Measurements from ENCODE around the gene SND1. TPM values are rescaled to one million over a fixed set of nuclear protein-coding genes. Genes with fewer than 3 reads are reported as not detected.
"Not testable (repeated sequence)": the region's sequence is repeated elsewhere in the genome, so short reads cannot be mapped to it uniquely, and the experiment has no call there.

Gene SND1
- total and polyA plus RNA-seq, 5 experiments from 2014 or later, result 80.1 to 105 (median 86.0) TPM

GRCh38 chr7:127948312-127948711 is 296.3 kb downstream of the SND1 start:
- H3K27ac Mint-ChIP-seq, result no peak overlapping the region
- POLR2A ChIA-PET, result no interaction called here
- peaks cover 0 to 33% (median 13%) of the 10 kb centered on the region in 3 donors for H3K36me3 Mint-ChIP-seq
- H3K27me3 Mint-ChIP-seq, result no peaks in the 10 kb centered on the region
- no peak for ATAC-seq
- peaks cover 7 to 11% (median 9%) of the 10 kb centered on the region in 4 donors for H3K4me1 Mint-ChIP-seq
- DNase-seq, result no peak
- no peaks in the 10 kb centered on the region for H3K9me3 Mint-ChIP-seq
- H3K4me3 Mint-ChIP-seq, result no peak overlapping the region

GRCh38 chr7:127948930-127949329 is 296.9 kb downstream of the SND1 start:
- DNase-seq (no peak), ATAC-seq (no peak)
- no peaks in the 10 kb centered on the region for H3K27me3 Mint-ChIP-seq
- H3K9me3 Mint-ChIP-seq, result no peaks in the 10 kb centered on the region
- POLR2A ChIA-PET, result no interaction called here
- peaks cover 0 to 28% (median 12%) of the 10 kb centered on the region in 3 donors for H3K36me3 Mint-ChIP-seq
- no peak overlapping the region for H3K4me3 Mint-ChIP-seq
- no peak overlapping the region for H3K27ac Mint-ChIP-seq
- H3K4me1 Mint-ChIP-seq, result peaks cover 9 to 11% (median 10%) of the 10 kb centered on the region in 4 donors

DNA sequence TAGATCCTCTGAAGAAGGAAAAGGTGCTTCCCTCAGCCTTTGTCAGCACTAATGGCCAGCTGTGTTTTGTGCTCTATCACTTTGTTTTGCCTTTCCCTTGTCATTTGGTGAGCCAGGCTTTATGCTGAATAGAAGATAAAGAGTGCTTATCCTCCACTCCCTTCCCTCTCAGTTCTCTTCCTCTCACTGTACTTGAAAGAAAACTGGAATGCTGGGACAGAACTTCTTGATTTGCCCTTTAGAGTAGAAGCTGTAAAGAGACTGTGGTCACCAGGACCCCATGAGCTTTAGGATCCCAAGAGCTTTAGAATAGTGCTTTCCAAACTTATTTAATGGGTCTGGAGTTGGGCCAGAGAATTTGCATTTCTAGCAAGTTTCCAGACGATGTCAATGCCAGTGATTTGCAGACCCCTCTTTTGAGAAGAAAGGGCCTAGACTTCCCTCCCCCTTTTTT is 297.8 kb downstream of the SND1 start:
- POLR2A ChIA-PET, result no interaction called here
- no peak for DNase-seq
- ATAC-seq, result no peak
- Mint-ChIP-seq H3K27me3 (no peaks in the 10 kb centered on the region), H3K36me3 (peaks cover 0 to 28% (median 12%) of the 10 kb centered on the region in 3 donors), H3K27ac (peak overlapping the region in 1 of 10 donors; percentile 54), H3K4me1 (peaks cover 6 to 11% (median 10%) of the 10 kb centered on the region in 4 donors), H3K4me3 (no peak overlapping the region), H3K9me3 (no peaks in the 10 kb centered on the region)

- peaks cover 0 to 28% (median 12%) of the 10 kb centered on the region in 3 donors for H3K36me3 Mint-ChIP-seq
- DNase-seq, result no peak
- H3K27ac Mint-ChIP-seq, result peak overlapping the region in 1 of 10 donors; percentile 64
- POLR2A ChIA-PET, result no interaction called here
- H3K4me3 Mint-ChIP-seq, result no peak overlapping the region
- no peaks in the 10 kb centered on the region for H3K9me3 Mint-ChIP-seq
- H3K27me3 Mint-ChIP-seq, result no peaks in the 10 kb centered on the region
- H3K4me1 Mint-ChIP-seq, result peaks cover 6 to 11% (median 9%) of the 10 kb centered on the region in 4 donors
- no peak for ATAC-seq
Observed at GRCh38 chr7:127950233-127950935, 298.4 kb downstream of the SND1 start.

DNA sequence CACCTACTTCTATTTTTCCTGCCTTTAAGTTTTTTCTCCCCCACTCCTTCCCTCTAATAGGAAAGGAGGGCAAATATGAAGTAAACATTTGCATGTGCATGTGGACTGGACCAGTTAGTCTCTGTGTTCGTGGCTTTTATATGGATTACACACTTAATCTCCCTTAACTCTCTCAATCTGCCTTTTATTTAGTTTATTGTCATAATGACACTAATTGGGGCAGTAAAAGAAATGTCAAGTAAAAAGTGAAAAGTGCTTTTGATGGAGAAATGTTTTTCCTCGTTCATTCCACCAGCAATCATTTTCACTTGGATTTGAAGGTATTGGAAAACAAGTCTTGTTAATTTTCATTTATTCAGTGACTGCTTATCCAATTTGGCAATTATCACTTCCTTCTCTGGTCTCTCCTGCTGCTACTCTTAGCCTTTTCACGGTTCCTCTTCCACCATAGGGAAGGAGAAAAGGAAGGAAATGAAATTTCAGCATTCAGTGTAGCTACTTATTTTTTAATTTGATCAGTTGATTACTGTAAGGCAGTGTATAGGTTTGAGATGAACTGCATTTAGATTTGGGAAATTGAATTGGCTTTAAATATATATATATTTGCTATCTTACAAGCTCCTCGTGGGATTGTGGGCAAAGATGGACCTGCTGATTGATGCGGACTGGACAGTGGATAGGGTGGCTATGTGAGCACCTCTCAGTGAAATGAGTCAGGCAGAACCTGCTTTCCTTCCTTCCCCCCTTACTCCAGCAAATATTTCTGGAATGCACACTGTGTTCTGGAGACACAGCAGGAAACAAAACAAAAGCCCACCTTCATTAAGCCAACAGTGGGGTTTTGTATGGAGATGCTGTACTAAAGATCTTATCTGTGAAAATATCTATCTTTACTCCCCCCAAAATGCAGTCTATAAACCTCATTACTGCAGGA is 301.7 kb downstream of the SND1 start:
- Mint-ChIP-seq H3K27me3 (no peaks in the 10 kb centered on the region), H3K9me3 (no peaks in the 10 kb centered on the region), H3K4me3 (no peak overlapping the region), H3K27ac (peak overlapping the region in 1 of 10 donors; percentile 77), H3K4me1 (peaks cover 0 to 5% (median 5%) of the 10 kb centered on the region in 4 donors), H3K36me3 (peaks cover 0 to 24% (median 11%) of the 10 kb centered on the region in 3 donors)
- DNase-seq (no peak), ATAC-seq (no peak)
- POLR2A ChIA-PET, result no interaction called here

GRCh38 chr7:127954357-127954748 is 302.4 kb downstream of the SND1 start:
- no peak overlapping the region for H3K4me3 Mint-ChIP-seq
- DNase-seq, result no peak
- no peaks in the 10 kb centered on the region for H3K27me3 Mint-ChIP-seq
- no peak overlapping the region for H3K27ac Mint-ChIP-seq
- POLR2A ChIA-PET, result no interaction called here
- ATAC-seq, result no peak
- H3K4me1 Mint-ChIP-seq, result peaks cover 0 to 5% (median 4%) of the 10 kb centered on the region in 4 donors
- H3K36me3 Mint-ChIP-seq, result peaks cover 2 to 21% (median 14%) of the 10 kb centered on the region in 3 donors
- no peaks in the 10 kb centered on the region for H3K9me3 Mint-ChIP-seq

- Mint-ChIP-seq H3K36me3 (peaks cover 9 to 22% (median 22%) of the 10 kb centered on the region in 3 donors), H3K4me1 (peaks cover 0 to 5% (median 3%) of the 10 kb centered on the region in 4 donors), H3K4me3 (no peak overlapping the region), H3K9me3 (no peaks in the 10 kb centered on the region), H3K27me3 (no peaks in the 10 kb centered on the region), H3K27ac (no peak overlapping the region)
- ATAC-seq (no peak), DNase-seq (no peak)
- POLR2A ChIA-PET, result interaction anchor here (1.1 kb wide), 1 partner anchor 11 kb away, joined by 5 read pairs; no protein-coding TSS in a partner anchor
Observed at GRCh38 chr7:127955051-127955531, 303.1 kb downstream of the SND1 start.

DNA sequence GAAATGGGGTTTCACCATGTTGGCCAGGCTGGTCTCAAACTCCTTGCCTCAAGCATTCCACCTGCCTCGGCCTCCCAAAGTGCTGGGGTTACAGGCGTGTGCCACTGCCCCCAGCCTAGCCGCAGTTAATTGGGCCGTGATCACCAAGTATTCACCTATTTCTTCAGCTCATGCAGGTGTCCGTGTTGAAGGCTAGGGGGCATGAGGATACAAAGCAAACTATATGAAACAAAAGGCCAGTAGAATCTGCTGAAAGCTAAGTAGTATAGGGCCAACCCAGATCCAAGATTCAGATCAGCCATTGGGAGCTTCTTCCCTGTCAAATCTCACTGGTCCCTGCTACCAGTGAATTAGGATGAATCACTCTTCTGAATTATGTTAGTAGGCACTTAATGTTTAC is 305.9 kb downstream of the SND1 start:
- Mint-ChIP-seq H3K36me3 (peaks cover 26 to 35% (median 32%) of the 10 kb centered on the region in 3 donors), H3K27ac (peak overlapping the region in 1 of 10 donors; percentile 54), H3K27me3 (no peaks in the 10 kb centered on the region), H3K9me3 (peaks cover 0 to 9% (median 3%) of the 10 kb centered on the region in 9 donors), H3K4me3 (no peak overlapping the region), H3K4me1 (peaks cover 0 to 5% (median 3%) of the 10 kb centered on the region in 4 donors)
- DNase-seq, result no peak
- ATAC-seq, result no peak
- POLR2A ChIA-PET, result no interaction called here

- H3K4me3 Mint-ChIP-seq, result no peak overlapping the region
- DNase-seq (no peak), ATAC-seq (no peak)
- no peaks in the 10 kb centered on the region for H3K27me3 Mint-ChIP-seq
- H3K9me3 Mint-ChIP-seq, result peaks cover 0 to 12% (median 5%) of the 10 kb centered on the region in 9 donors
- POLR2A ChIA-PET, result no interaction called here
- H3K4me1 Mint-ChIP-seq, result no peaks in the 10 kb centered on the region
- peaks cover 28 to 33% (median 31%) of the 10 kb centered on the region in 3 donors for H3K36me3 Mint-ChIP-seq
- no peak overlapping the region for H3K27ac Mint-ChIP-seq
Observed at GRCh38 chr7:127959770-127960169, 307.8 kb downstream of the SND1 start.

DNA sequence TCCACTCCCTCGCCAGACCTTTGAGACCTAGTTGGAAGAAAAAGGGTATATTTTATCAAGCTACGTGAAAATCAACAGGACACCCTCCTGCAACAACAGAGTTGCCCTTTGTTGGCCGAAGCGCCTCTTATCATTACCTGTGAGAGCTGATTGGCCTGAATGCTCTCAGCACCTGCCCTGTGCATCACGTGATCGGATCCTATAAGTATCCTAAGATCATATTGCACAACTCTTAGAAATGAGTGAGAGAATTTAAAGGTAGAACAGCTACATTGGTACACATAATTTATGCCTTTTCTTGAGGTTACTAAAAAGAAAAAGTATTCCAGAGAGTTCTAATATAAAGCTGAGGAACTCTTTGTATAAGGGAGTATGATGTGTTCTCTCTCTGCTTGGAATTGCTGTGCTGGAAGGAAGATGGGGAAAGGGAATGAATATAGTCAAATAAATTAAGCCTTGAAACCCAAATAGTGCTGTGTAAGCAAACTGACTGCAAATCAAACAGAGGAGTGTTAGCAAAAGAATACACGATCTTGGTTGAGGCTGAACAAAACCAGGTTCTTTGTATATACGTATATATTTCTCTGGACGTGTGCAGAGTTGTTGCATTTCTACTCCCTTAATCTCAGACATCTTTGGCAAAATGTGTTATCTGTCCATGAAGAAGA is 309.9 kb downstream of the SND1 start:
- POLR2A ChIA-PET, result no interaction called here
- Mint-ChIP-seq H3K4me1 (no peaks in the 10 kb centered on the region), H3K27me3 (no peaks in the 10 kb centered on the region), H3K4me3 (no peak overlapping the region), H3K27ac (no peak overlapping the region), H3K36me3 (peaks cover 28 to 34% (median 28%) of the 10 kb centered on the region in 3 donors), H3K9me3 (peaks cover 0 to 12% (median 5%) of the 10 kb centered on the region in 9 donors)
- no peak for ATAC-seq
- no peak for DNase-seq

DNA sequence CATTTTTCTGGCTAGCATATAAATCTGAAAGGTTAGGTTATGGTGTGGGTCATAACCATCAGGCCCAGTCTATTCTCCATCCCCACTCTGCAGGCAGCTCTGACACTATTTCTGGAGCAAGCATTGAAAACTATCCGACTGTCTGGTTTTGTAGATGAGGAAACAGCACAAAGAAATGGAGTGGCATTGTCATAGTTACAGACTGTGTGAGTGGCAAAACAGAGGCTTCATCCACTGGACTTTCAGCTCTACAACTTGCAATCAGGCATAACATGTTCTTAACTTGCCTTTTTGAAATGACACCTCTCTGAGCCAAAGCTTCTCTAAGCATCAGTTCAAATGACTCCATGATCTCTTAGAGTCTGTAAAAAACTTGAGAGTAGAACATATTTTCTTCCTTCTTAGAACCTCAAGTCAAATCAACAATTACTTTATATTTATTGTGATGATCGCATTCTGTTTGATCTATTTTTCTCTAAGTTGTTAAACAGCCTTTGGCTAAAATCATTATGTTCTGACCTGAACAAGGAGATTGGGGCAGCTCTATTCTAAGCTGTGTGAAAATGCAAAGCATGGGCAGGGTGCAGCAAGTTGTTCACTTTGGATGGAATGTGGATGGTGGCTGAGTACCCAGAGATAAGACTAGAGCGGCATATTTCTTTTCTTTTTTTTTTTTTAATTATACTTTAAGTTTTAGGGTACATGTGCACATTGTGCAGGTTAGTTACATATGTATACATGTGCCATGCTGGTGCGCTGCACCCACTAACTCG is 310.8 kb downstream of the SND1 start:
- H3K4me3 Mint-ChIP-seq, result no peak overlapping the region

DNA sequence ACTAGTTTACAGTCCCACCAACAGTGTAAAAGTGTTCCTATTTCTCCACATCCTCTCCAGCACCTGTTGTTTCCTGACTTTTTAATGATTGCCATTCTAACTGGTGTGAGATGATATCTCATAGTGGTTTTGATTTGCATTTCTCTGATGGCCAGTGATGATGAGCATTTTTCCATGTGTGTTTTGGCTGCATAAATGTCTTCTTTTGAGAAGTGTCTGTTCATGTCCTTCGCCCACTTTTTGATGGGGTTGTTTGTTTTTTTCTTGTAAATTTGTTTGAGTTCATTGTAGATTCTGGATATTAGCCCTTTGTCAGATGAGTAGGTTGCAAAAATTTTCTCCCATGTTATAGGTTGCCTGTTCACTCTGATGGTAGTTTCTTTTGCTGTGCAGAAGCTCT is 311.9 kb downstream of the SND1 start:
- H3K27ac Mint-ChIP-seq, ATAC-seq, POLR2A ChIA-PET, H3K27me3 Mint-ChIP-seq, H3K4me3 Mint-ChIP-seq, H3K4me1 Mint-ChIP-seq, DNase-seq: not testable (repeated sequence)
- Mint-ChIP-seq H3K36me3 (peaks cover 28 to 32% (median 30%) of the 10 kb centered on the region in 3 donors), H3K9me3 (peaks cover 0 to 12% (median 5%) of the 10 kb centered on the region in 9 donors)

More for the DNA sequence above, 310.8 kb downstream of the SND1 start:
- Mint-ChIP-seq H3K36me3 (peaks cover 28 to 35% (median 28%) of the 10 kb centered on the region in 3 donors), H3K4me1 (no peaks in the 10 kb centered on the region), H3K27me3 (no peaks in the 10 kb centered on the region), H3K9me3 (peaks cover 0 to 12% (median 5%) of the 10 kb centered on the region in 9 donors), H3K27ac (no peak overlapping the region)
- DNase-seq (no peak), ATAC-seq (no peak)
- POLR2A ChIA-PET, result no interaction called here

Data from naive thymus-derived CD8-positive, alpha-beta T cell (primary cell).